HepG2 (cell line): ENCODE results near the gene SP3.
A peak's percentile ranks its signal among the peaks of the same experiment; 100 is the strongest.

Experiments
- EP300 ChIP-seq, 3 experiments: sonication (generic) in 1 of 3; formaldehyde crosslinking in 1 of 3; IDR thresholded peaks; 2 replicates each; pipeline versions ENCODE4 v1.5.1 to v1.6.1; 2011 to 2020; ENCODE audit warnings: low read depth in 2 of 3, low read length in 2 of 3, borderline replicate concordance in 1 of 3, improper control_type of control experiment in 1 of 3, mild to moderate bottlenecking in 1 of 3, missing genetic modification reagents in 1 of 3, moderate library complexity in 1 of 3
- TF ChIP-seq, protein P1 (sequence below), 2 experiments: fragments of 450-650 bp in 1 of 2; sonication (generic) in 1 of 2; formaldehyde crosslinking; IDR thresholded peaks; 2 replicates each; pipeline versions ENCODE4 v1.5.0 to v1.8.0; 2020 to 2022; ENCODE audit warnings: mild to moderate bottlenecking in 1 of 2, missing genetic modification reagents in 1 of 2

DNA sequence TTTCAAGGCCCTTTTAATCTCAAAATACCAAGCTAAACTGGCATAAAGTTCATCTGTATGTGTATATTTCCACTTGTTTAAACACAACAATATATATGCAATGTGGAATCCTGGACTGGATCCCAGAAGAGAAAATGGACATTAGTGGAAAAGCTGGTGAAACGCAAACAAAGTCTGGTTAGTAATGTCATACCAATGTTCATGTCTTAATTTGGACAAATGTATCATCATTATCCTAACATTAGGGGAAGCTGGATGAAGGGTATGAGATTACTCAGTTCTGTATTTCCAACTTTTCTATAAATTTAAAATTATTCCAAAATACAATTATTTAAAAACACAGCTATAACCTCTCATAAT lies 3.8 kb downstream of the SP3 start:
- TF ChIP-seq, protein P1, sequence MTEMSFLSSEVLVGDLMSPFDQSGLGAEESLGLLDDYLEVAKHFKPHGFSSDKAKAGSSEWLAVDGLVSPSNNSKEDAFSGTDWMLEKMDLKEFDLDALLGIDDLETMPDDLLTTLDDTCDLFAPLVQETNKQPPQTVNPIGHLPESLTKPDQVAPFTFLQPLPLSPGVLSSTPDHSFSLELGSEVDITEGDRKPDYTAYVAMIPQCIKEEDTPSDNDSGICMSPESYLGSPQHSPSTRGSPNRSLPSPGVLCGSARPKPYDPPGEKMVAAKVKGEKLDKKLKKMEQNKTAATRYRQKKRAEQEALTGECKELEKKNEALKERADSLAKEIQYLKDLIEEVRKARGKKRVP (CRISPR knock-in tag; IDR thresholded peaks at IDR 0.05): 0 out of 4 replicates have a peak, but pooled peaks of 1 of the 2 experiments have one; percentile 23
- TF ChIP-seq EP300 (IDR thresholded peaks at IDR 0.05; ENCODE audit: low read depth in 2 of 2, low read length in 2 of 2): no peak
- no peak for TF ChIP-seq EP300 (CRISPR knock-in tag; IDR thresholded peaks at IDR 0.05; ENCODE audit: borderline replicate concordance)
